Measurements from ENCODE around the gene MAP4K3.
"Not testable (repeated sequence)": the region's sequence is repeated elsewhere in the genome, so short reads cannot be mapped to it uniquely, and the experiment has no call there.

MAP4K3 gene

GRCh38 chr2:39370101-39370500, 67.0 kb downstream of the MAP4K3 start:
- no peak for DNase-seq (ENCODE audit: low read depth)

DNA sequence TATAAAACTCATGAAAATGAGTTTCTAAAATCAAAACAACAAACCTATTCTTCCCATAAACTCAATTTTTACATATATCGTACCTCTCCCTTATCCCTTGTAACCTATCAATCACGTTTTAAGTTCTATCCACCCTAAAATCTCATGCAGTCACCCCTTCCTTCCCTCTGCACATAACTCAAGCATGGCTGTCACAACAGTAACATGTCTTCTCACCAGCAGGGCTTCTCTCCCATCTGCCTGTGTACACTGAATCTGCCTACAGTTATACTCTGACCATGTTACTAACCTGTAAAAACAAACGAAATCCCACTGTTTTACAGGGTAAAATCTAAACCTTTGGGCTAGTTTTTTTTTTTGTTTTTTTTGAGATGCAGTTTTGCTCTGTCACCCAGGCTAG, 68.2 kb downstream of the MAP4K3 start:
- no peak for DNase-seq (ENCODE audit: low read depth)

GRCh38 chr2:39368376-39368775, 68.7 kb downstream of the MAP4K3 start:
- no peak for DNase-seq (ENCODE audit: low read depth)

GRCh38 chr2:39362595-39362994, 74.5 kb downstream of the MAP4K3 start:
- DNase-seq (ENCODE audit: low read depth) = no peak

DNA sequence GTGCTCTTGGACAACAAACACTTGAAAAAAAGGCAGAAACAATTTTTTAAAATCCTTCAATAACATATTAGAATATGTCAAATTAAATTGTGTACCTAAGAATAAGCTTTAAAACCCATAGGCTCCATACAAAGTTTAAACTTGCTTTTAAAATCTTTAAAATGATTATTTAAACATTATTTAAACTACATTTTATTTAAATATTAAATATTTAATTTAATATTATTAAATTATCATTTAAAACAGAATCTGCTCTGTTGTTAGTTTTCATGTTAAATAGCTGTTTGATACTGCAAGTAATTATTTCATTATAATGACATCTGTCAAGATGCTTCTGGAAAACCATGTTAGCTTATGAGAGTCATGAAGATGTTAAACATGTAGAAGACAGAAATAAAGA, 75.6 kb downstream of the MAP4K3 start:
- DNase-seq (ENCODE audit: low read depth) = no peak

GRCh38 chr2:39360342-39360741, 76.7 kb downstream of the MAP4K3 start:
- DNase-seq (ENCODE audit: low read depth) = not testable (repeated sequence)

- DNase-seq (ENCODE audit: low read depth) = no peak
Measured at GRCh38 chr2:39359453-39360038, 77.5 kb downstream of the MAP4K3 start.

- no peak for DNase-seq (ENCODE audit: low read depth)
Measured at GRCh38 chr2:39356922-39357639, 80.0 kb downstream of the MAP4K3 start.

DNA sequence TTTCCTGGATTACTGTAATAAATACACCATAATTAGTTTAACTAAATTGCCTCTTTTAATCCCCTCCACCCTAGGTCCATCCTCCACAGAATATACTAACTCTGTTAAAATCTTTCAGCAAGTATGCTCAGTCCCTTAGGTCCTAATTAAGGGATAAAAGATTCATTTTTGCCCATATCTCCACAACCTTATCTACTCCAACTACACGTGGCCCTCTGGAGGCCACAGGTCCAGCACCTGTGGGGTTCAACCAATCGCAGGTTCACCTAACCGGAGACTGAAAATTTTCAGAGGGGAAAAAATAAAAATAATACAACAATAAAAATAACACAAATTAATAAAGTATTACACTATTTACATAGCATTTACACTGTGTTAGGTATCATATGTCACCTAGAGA, 86.4 kb downstream of the MAP4K3 start:
- no peak for DNase-seq (ENCODE audit: low read depth)

- DNase-seq (ENCODE audit: low read depth) = no peak
Measured at GRCh38 chr2:39338502-39338901, 98.6 kb downstream of the MAP4K3 start.

- no peak for DNase-seq (ENCODE audit: low read depth)
Measured at GRCh38 chr2:39335930-39336329, 101.2 kb downstream of the MAP4K3 start.

DNA sequence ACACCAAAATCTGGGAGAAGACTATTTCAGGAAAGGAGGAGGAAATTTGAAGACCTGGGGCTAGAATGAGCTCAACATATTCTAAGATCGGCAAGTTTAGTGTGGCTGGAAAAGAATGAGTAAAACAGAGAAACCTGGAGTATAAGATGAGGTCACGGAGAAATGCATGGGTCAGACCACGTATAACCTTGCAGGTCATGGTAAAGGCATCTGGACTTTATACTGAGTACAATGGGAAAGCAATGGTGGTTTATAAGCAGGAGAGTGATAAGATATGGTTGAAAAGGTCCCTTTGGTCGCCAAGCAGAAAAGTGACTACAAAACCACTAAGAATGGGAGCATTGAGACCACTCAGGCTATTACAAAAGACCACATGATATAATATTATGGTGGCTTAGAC, 102.1 kb downstream of the MAP4K3 start:
- no peak for DNase-seq (ENCODE audit: low read depth)

GRCh38 chr2:39334529-39334928, 102.6 kb downstream of the MAP4K3 start:
- no peak for DNase-seq (ENCODE audit: low read depth)

GRCh38 chr2:39326644-39327043, 110.4 kb downstream of the MAP4K3 start:
- DNase-seq (ENCODE audit: low read depth) = no peak

GRCh38 chr2:39325966-39326365, 111.1 kb downstream of the MAP4K3 start:
- DNase-seq (ENCODE audit: low read depth) = no peak

DNA sequence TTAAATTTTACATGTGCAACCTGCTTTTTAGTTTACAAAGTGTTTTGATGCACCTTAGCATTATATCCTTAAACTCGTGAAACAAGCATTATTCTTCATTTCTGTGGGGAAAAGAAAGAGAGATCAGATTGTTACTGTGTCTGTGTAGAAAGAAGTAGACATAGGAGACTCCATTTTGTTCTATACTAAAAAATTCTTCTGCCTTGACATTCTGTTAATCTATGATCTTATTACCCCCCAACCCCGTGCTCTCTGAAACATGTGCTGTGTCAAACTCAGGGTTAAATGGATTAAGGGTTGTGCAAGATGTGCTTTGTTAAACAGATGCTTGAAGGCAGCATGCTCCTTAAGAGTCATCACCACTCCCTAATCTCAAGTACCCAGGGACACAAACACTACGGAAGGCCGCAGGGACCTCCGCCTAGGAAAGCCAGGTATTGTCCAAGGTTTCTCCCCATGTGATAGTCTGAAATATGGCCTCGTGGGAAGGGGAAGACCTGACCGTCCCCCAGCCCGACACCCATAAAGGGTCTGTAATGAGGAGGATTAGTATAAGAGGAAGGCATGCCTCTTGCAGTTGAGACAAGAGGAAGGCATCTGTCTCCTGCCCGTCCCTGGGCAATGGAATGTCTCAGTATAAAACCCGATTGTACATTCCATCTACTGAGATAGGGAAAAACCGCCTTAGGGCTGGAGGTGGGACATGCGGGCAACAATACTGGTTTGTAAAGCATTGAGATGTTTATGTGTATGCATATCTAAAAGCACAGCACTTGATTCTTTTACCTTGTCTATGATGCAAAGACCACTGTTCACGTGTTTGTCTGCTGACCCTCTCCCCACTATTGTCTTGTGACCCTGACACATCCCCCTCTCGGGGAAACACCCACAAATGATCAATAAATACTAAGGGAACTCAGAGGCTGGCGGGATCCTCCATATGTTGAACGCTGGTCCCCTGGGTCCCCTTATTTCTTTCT, 115.7 kb downstream of the MAP4K3 start:
- DNase-seq (ENCODE audit: low read depth) = not testable (repeated sequence)

GRCh38 chr2:39320162-39320561, 116.9 kb downstream of the MAP4K3 start:
- no peak for DNase-seq (ENCODE audit: low read depth)

GRCh38 chr2:39313575-39313974, 123.5 kb downstream of the MAP4K3 start:
- DNase-seq (ENCODE audit: low read depth) = no peak

DNA sequence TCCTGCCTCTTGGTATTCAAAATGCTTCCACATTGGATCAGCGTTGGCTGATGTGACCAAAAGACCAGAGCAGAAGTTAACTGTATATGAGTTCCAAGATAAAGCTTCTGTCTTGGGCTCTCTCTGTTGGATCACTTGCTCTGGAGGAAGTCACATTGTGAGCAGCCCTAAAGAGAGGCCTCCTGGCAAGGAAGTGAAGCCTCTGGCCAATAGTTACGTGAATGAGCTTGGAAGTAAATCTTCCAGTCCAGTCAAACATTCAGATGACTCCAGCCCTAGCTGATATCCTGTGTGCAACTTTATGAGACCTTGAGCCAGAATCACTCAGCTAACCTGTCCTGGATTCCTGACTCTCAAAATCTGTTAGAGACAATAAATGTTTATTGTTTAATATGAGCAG, 125.6 kb downstream of the MAP4K3 start:
- no peak for DNase-seq (ENCODE audit: low read depth)

DNA sequence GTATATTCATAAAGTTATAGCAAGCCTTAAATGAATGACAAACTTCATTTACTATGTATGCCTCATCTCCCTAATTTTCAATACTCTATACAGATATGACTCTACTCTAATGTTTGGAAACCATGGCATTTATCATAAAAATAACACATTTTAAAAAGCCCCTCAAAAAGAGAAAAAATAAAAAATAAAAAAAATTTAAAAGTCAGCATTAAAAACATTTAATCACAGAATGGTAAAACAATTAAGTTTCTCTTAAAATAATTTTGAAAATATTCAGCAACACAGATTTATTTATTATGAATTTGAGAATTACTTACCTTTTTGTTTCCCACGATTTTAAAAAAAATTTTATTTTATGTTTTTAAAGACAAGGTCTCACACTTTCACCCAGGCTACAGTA, 128.3 kb downstream of the MAP4K3 start:
- DNase-seq (ENCODE audit: low read depth) = no peak

DNA sequence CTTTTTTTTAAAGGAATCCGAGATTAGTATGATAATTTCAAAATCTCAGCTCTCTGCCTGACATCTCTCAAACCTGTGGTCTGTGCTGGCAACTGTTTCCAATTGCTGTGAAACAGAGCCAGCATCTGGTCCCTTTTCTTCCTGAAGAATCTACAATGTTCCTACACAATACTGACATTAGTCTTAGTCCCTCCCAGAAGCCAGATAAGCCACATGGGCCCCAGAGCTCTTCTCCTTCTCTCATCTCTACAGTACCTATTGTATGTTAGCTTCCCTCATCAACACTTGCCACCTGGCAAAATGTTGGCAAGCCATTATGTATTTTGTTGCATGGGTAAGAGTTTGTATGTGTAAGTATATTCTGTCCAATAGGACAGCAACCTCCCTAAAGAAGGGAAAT, 130.5 kb downstream of the MAP4K3 start:
- no peak for DNase-seq (ENCODE audit: low read depth)

- no peak for DNase-seq (ENCODE audit: low read depth)
Measured at GRCh38 chr2:39304729-39305128, 132.4 kb downstream of the MAP4K3 start.

DNA sequence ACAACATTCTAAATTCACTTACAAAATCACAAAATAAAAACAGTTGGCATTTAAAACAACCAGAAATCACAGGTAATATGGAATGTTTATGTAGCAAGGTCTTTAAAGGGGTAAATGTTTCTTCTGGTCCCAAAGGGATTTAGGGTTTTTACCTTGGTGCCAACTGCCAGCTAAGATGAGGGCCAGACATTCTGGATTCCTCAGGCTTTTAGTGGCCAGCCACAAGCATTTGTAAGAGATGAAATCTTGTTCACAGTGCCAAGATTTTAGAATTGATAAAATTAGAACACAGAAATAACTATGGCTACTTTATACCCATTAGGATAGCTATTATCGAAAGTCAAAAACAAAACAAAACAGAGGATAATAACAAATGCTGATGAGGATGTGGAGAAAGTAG, 132.9 kb downstream of the MAP4K3 start:
- no peak for DNase-seq (ENCODE audit: low read depth)
